HG03565 (cell line): ENCODE results near the gene SERPINB6.

Experiments used
- ATAC-seq: cut with Tn5 transposase; IDR thresholded peaks from one replicate; pipeline ENCODE4 v1.9.1; 2021; ENCODE audit warnings: mild to moderate bottlenecking, moderate library complexity; ENCODE audit not compliant: unreplicated experiment

SERPINB6 gene

GRCh38 chr6:2999618-3000557 lies 28.5 kb upstream of the SERPINB6 start, which contains the start of gene NQO2:
TSS of gene NQO2 (plus strand) at chr6:2999894. CDS start at chr6:3006553, 6,659 bp downstream.
- ATAC-seq: peak; percentile 53

GRCh38 chr6:2998998-2999617 lies 27.7 kb upstream of the SERPINB6 start:
- peak; percentile 6 for ATAC-seq

GRCh38 chr6:2998249-2998997 lies 27.1 kb upstream of the SERPINB6 start:
- peak; percentile 46 for ATAC-seq

DNA sequence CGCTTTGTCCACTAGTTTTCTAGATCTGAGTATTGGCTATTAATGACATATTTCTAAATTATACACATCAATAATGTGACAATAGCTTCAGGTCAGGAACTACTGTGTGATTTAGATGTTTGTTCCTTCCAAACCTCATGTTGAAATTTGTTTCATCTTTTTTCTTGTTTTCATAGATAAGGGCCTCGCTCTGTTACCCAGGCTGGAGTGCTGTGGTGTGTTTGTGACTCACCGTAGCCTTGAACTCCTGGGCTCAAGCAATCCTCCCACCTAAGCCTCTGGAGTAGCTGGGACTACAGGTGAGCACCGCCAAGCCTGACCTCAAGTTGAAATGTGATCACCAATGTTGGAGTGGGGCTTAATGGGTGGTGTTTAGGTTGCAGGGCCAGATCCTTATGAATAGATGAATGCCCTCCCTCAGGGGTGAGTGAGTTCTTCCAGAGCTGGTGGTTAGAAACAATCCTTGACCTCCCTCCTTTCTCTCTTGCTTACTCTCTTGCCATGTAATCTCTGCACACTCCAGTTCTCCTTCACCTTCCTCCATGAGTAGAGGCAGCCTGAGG lies 22.5 kb upstream of the SERPINB6 start:
- no peak for ATAC-seq

DNA sequence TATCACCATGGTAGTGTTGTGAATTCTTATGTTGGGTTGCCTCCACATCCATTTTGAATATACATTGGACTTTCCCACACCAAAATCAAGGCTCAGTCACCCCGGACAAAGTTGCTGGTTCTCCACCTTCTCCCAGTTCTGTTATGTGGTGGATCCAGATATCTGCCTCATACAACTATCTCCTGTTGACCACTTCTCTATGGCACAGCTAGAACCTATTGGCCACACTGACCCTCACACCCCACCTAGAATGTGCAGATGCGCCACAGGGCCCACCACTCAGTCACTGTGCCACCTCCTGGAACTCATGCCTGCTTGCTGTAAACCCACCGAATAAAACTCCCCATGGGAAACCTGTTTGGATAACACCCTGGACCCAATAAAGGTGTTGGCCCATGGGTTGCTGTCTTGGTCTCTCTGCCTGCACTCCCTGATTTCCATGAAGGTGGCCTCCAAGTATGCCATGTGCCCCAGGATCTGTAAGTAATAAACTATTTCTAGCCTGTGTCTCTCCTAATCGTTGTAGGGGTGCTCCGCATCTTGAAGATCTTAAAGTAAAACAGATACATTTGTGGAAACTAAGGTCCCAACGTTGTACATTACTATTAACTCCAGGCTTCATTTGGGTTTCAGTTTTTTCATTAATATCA lies 21.1 kb upstream of the SERPINB6 start:
- ATAC-seq: no peak

DNA sequence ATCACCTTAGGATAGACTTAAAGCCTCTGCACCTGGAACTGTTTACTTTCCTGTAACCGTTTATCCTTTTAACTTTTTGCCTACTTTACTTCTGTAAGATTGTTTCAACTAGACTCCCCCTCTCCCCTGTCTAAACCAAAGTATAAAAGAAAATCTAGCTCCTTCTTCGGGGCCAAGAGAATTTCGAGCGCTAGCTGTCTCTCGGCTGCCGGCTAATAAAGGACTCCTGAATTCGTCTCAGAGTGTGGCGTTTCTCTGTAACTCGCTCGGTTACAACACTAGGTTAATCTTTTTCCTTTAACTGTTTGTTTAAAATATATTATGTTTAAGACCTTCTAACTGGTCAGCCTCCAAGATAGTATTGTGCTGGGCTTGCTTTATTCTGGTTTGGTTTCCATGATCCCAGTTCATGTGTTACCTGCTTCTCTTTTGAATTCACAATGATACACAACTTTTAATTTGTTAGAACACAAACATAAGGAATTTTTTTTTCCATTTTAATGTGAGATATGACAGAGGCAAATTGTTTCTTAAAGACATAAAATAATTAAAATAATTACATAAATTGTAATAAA lies 19.7 kb upstream of the SERPINB6 start:
- ATAC-seq: no peak

DNA sequence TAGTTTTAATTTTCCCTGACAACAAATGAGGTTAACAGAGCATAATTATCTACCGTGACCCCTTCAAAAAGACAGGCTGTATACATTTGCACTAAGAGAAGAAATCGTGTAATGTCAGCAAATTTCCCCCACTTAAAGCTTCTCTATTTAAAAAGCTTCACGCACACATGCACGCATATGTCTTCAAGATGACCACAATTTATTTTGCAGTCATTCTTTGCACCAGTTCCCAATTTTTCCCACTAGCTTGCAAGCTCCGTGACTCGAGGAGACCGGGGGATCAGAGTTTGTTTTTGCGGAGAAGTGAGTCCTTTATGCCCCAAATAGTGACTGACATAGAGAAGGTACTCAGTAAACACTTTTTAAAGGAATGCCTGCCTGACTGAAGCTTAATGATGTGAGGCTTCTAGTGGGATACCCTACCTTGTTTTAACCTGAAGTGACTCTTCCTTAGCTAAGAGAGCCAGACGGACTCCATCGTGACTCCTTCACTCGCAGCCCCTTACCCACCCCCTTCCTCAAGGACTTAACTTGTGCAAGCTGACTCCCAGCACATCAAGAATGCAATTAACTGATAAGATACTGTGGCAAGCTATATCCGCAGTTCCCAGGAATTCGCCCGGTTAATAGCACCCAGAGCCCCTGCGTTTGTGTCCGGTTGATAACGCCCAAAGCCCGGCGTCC lies 19.0 kb upstream of the SERPINB6 start:
- ATAC-seq: no peak

GRCh38 chr6:2989332-2990247 lies 18.2 kb upstream of the SERPINB6 start:
- peak; percentile 63 for ATAC-seq

DNA sequence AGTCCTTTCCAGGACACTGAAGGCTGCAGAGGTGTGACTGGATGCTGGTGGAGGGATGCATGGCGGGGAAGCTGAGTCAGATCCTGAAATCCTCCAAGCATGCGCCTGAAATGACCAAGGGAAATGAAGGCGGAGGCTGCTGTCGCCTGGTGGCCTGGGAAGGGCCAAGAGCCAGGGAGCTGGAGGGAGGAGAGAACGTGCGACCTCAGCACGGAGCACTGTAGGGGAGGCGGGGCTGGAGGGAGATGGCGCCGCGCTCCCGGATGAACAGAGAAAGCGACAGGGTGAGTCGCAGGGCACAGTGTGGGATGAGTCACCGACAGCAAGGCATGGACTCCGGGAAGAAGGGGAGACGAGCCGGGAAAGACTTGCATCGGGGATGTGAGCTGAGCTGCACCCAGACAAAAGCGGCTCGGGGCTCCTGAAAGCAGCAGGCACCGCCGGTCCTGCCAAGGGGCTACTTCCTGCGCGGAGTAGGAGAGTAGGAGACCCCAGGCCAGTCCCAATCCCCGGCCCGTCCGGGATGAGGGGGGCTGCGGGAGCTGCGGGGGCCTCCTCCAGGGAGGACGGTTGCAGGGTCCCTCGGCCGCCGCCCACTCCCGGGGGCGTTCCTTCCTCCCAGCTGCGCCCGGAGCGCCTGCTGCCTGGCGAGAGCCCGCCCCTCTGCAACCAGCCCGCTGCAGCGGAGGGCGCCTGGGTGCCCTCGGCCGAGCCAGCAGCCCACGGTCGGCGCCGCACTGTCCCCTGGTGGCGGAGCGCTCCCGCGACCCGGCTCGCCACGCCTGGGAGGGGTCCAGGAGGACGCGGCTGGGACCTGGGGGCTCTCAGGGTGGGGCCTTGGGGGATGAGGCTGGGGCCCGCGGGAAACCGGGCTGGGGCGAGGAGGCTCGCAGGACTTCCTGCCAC lies 17.3 kb upstream of the SERPINB6 start:
- ATAC-seq: peak; percentile 40

DNA sequence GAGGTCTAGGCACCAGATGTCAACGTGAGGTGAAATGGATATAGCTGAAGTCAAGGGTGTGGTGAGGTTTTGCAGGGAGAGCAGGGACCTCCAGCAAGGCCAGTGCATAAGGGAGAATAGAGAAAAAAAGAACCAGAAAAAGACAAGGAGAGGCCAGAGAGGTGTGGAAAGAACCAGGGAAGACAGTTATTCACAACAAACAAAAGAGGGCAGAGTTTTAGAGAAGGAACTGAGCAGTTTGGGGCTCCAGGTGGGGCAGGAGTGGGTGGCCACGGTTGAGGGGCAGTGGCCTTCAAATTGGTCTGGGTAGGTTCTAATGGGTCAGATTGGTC lies 16.7 kb upstream of the SERPINB6 start:
- ATAC-seq: no peak

GRCh38 chr6:2986722-2987221 lies 15.4 kb upstream of the SERPINB6 start:
- no peak for ATAC-seq

GRCh38 chr6:2984738-2985406 lies 13.5 kb upstream of the SERPINB6 start:
- ATAC-seq: no peak

DNA sequence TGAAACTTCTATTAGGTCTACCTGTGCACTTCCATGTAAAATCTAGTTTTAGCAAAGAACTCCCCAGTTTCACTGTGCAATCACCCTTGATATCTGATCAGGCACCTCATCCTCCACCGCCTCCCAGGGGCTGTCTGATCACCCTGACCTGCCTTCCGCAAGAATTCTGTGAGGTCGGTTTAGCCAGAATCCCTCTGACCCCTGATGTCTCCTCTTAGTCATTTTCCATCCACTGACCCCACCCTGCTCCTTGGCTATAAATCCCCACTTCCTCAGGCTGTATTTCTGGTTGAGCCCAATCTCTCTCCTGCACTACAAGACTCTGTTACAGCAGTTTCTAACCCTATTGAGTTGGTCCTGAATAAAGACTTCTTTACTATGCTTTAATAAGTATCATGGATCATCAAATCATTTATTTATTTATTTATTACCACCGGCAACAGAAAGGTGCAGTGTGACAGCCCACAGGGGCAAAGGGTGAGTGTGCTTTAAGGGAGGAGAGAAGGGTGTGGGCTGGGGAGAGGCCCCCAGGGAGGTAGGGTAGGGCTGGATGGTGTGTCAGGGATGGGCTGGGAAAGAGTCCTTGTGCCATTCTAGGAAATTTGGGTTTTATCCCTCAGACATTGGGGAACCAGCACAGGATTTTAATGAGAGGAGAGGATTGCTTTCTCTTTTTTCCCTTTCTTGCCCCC lies 11.2 kb upstream of the SERPINB6 start:
- no peak for ATAC-seq

DNA sequence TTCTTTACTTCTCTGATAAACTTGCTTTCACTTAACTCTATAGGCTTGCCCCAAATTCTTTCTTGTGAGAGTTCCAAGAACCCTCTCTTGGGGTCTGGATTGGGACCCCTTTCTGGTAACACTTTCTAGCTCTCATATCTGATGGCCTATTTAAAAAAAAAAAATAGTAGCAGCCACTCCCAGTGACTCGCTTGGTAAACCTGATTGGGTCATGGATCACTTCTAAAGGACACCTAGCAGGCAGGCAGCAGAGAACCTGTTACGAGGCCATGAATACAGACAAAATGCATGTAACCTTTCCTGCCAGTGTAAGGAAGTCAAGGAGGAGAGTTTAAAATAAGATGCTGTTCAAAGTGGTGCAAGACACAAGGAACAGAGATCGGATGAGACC lies 9.1 kb upstream of the SERPINB6 start:
- ATAC-seq: no peak

DNA sequence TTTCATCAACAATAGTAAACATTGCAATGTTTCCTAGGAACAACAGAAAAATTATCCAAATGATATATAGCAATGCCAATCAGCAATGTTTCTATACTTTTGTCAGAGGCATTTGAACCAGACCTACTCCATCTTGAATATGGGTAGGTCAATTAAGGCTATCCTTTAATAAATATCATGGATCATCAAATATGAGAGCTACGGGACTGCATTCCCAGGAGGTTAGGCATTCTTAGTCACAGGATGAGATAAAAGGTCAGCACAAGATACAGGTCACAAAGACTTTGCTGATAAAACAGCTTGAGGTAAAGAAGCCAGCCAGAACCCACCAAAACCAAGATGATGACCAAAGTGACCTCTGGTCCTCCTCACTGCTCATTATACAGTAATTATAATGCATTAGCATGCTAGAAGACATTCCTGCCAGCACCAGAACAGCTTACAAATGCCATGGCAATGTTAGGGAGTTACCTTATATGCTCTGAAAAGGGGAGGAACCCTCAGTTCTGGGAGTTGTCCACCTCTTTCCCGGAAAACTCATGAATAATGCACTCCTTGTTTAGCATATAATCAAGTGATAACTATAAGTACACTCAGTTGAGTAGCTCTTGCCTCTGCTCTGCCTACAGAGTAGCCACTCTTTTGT lies 8.6 kb upstream of the SERPINB6 start:
- no peak for ATAC-seq

GRCh38 chr6:2978923-2979322 lies 7.6 kb upstream of the SERPINB6 start:
- ATAC-seq: no peak
